Measurements from ENCODE around the gene STAB1. TPM values are rescaled to one million over a fixed set of nuclear protein-coding genes. Genes with fewer than 3 reads are reported as not detected.

Gene STAB1
- polyA plus RNA-seq, 1 donor (not counting 4 experiments of a cell fraction or from before 2014, with no cell fraction given): not detected

DNA sequence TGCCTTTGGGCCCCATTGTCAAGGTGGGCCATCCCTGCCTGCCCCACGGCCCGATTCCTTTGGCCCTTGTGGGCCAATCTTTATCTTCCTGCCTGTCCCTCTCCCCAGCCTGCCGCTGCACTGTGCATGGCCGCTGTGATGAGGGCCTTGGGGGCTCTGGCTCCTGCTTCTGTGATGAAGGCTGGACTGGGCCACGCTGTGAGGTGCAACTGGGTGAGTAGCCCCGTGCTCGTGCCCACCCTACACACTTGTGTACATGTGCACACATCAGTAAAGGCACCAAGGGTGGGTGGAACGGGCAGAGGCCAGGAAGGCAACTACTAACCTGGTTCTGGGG, 26.3 kb downstream of the STAB1 start:
- Histone ChIP-seq H3K36me3 (ENCODE audit: control insufficient read depth in 2 of 2, extremely low read depth in 1 of 2, insufficient read depth in 2 of 2, low read length in 2 of 2) (peaks cover 4% of the 10 kb centered on the region in 2 experiments), H3K9ac (ENCODE audit: control insufficient read depth, extremely low read depth, insufficient read depth, low read length) (no peak overlapping the region), H2AFZ (ENCODE audit: control insufficient read depth, low read length) (no peak overlapping the region), H3K79me2 (ENCODE audit: control insufficient read depth, insufficient read depth, low read length) (no peaks in the 10 kb centered on the region), H3K4me3 (ENCODE audit: control insufficient read depth in 2 of 3, extremely low read depth in 1 of 3, insufficient read depth in 2 of 3, low read depth in 1 of 3, low read length in 3 of 3) (no peak overlapping the region), H3K27me3 (ENCODE audit: control insufficient read depth, extremely low read depth, insufficient read depth, low read length) (peaks cover 5% of the 10 kb centered on the region), H3K4me1 (ENCODE audit: control insufficient read depth, extremely low read depth, insufficient read depth, low read length) (peaks cover 20% of the 10 kb centered on the region), H3K9me3 (ENCODE audit: control insufficient read depth, low read depth, low read length) (no peaks in the 10 kb centered on the region), H3K4me2 (ENCODE audit: control insufficient read depth, extremely low read depth, insufficient read depth, low read depth, low read length) (no peak overlapping the region), H3K27ac (ENCODE audit: control insufficient read depth, insufficient read depth, low read length) (no peak overlapping the region), H4K20me1 (ENCODE audit: control insufficient read depth, extremely low read depth, insufficient read depth, low read length) (peaks cover 3% of the 10 kb centered on the region), H3K9me1 (ENCODE audit: control insufficient read depth, extremely low read depth, insufficient read depth, low read length) (peaks cover 3% of the 10 kb centered on the region)
- no peak for FAIRE-seq
- dilution Hi-C loops (cut with MboI; ENCODE audit: extremely low pct_ligation_motif_present, low sequenced_read_pairs): no loop called here
- no peak for TF ChIP-seq EZH2 (IDR thresholded peaks at IDR 0.05; ENCODE audit: low read length)
- TF ChIP-seq, protein P1, sequence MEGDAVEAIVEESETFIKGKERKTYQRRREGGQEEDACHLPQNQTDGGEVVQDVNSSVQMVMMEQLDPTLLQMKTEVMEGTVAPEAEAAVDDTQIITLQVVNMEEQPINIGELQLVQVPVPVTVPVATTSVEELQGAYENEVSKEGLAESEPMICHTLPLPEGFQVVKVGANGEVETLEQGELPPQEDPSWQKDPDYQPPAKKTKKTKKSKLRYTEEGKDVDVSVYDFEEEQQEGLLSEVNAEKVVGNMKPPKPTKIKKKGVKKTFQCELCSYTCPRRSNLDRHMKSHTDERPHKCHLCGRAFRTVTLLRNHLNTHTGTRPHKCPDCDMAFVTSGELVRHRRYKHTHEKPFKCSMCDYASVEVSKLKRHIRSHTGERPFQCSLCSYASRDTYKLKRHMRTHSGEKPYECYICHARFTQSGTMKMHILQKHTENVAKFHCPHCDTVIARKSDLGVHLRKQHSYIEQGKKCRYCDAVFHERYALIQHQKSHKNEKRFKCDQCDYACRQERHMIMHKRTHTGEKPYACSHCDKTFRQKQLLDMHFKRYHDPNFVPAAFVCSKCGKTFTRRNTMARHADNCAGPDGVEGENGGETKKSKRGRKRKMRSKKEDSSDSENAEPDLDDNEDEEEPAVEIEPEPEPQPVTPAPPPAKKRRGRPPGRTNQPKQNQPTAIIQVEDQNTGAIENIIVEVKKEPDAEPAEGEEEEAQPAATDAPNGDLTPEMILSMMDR (optimal IDR thresholded peaks at IDR 0.05 in 1 of 3, IDR thresholded peaks at IDR 0.05 in 1 of 3, conservative IDR thresholded peaks at IDR 0.05 in 1 of 3; ENCODE audit: extremely low read depth in 1 of 3, insufficient read depth in 2 of 3, low read length in 3 of 3): no peak
- DNase-seq (ENCODE audit: low read depth, low spot score): no peak

DNA sequence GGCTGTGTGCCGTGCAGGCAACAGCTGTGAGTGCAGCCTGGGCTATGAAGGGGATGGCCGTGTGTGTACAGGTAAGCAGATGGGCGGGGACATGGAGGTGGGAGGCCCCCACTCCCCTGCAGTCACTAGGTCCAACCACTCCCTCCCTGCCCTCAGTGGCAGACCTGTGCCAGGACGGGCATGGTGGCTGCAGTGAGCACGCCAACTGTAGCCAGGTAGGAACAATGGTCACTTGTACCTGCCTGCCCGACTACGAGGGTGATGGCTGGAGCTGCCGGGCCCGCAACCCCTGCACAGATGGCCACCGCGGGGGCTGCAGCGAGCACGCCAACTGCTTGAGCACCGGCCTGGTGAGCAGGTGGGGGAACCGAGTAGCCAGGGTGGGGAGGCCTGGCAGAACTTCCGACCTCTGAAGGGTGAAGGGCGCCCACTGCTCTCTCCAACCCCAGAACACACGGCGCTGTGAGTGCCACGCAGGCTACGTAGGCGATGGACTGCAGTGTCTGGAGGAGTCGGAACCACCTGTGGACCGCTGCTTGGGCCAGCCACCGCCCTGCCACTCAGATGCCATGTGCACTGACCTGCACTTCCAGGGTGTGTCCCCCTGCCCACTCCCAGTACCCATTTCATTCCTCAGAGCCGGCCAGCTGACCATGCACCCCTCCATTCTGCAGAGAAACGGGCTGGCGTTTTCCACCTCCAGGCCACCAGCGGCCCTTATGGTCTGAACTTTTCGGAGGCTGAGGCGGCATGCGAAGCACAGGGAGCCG, 26.9 kb downstream of the STAB1 start:
- no peak for TF ChIP-seq EZH2 (IDR thresholded peaks at IDR 0.05; ENCODE audit: low read length)
- TF ChIP-seq, protein P1 (optimal IDR thresholded peaks at IDR 0.05 in 1 of 3, IDR thresholded peaks at IDR 0.05 in 1 of 3, conservative IDR thresholded peaks at IDR 0.05 in 1 of 3; ENCODE audit: extremely low read depth in 1 of 3, insufficient read depth in 2 of 3, low read length in 3 of 3): no peak
- H3K9me1 ChIP-seq (ENCODE audit: control insufficient read depth, extremely low read depth, insufficient read depth, low read length): peaks cover 3% of the 10 kb centered on the region
- H4K20me1 ChIP-seq (ENCODE audit: control insufficient read depth, extremely low read depth, insufficient read depth, low read length): peaks cover 3% of the 10 kb centered on the region
- DNase-seq (ENCODE audit: low read depth, low spot score) (no peak), FAIRE-seq (no peak)
- H3K9ac ChIP-seq (ENCODE audit: control insufficient read depth, extremely low read depth, insufficient read depth, low read length): no peak overlapping the region
- no peak overlapping the region for H2AFZ ChIP-seq (ENCODE audit: control insufficient read depth, low read length)
- no peak overlapping the region for H3K27ac ChIP-seq (ENCODE audit: control insufficient read depth, insufficient read depth, low read length)
- no peaks in the 10 kb centered on the region for H3K9me3 ChIP-seq (ENCODE audit: control insufficient read depth, low read depth, low read length)
- peaks cover 4 to 6% of the 10 kb centered on the region in 2 experiments for H3K36me3 ChIP-seq (ENCODE audit: control insufficient read depth in 2 of 2, extremely low read depth in 1 of 2, insufficient read depth in 2 of 2, low read length in 2 of 2)
- peaks cover 5% of the 10 kb centered on the region for H3K27me3 ChIP-seq (ENCODE audit: control insufficient read depth, extremely low read depth, insufficient read depth, low read length)
- H3K4me3 ChIP-seq (ENCODE audit: control insufficient read depth in 2 of 3, extremely low read depth in 1 of 3, insufficient read depth in 2 of 3, low read depth in 1 of 3, low read length in 3 of 3): no peak overlapping the region
- dilution Hi-C loops (cut with MboI; ENCODE audit: extremely low pct_ligation_motif_present, low sequenced_read_pairs): no loop called here
- no peak overlapping the region for H3K4me2 ChIP-seq (ENCODE audit: control insufficient read depth, extremely low read depth, insufficient read depth, low read depth, low read length)
- no peaks in the 10 kb centered on the region for H3K79me2 ChIP-seq (ENCODE audit: control insufficient read depth, insufficient read depth, low read length)
- H3K4me1 ChIP-seq (ENCODE audit: control insufficient read depth, extremely low read depth, insufficient read depth, low read length): peaks cover 20% of the 10 kb centered on the region
